Cardiac fibroblast (primary cell): ENCODE results near the gene SLC66A3.

ENCODE experiments used
- DNase-seq, 2 donors: peaks; one replicate each; pipeline versions ENCODE4 v3.0.0 to v3.0.0-alpha.2; 2010; ENCODE audit warnings: low read depth in 2 of 2
- H3K4me3 ChIP-seq, 2 donors: replicated peaks in 1 of 2; 1 replicate in 1 of 2; 2 replicates in 1 of 2; pipeline ENCODE4 v1.5.1; 2011; ENCODE audit warnings: low read depth in 2 of 2, low read length in 2 of 2, mild to moderate bottlenecking in 2 of 2, moderate library complexity in 1 of 2
- CTCF ChIP-seq: IDR thresholded peaks from one replicate; pipeline ENCODE4 v1.5.1; 2011; ENCODE audit warnings: low read depth, mild to moderate bottlenecking, low read length, inconsistent platforms

SLC66A3 gene

GRCh38 chr2:11156396-11157075 lies 1.3 kb downstream of the SLC66A3 start:
- DNase-seq = no peak
- H3K4me3 ChIP-seq = no peak overlapping the region
- TF ChIP-seq CTCF = no peak

GRCh38 chr2:11157296-11157695 lies 2.0 kb downstream of the SLC66A3 start:
- H3K4me3 ChIP-seq = no peak overlapping the region
- no peak for TF ChIP-seq CTCF
- no peak for DNase-seq

- no peak for DNase-seq
- TF ChIP-seq CTCF = no peak
- H3K4me3 ChIP-seq = no peak overlapping the region
Observed at GRCh38 chr2:11157731-11158130, 2.5 kb downstream of the SLC66A3 start.

GRCh38 chr2:11158916-11159573 lies 3.8 kb downstream of the SLC66A3 start:
- no peak for TF ChIP-seq CTCF
- H3K4me3 ChIP-seq = no peak overlapping the region
- DNase-seq = no peak

GRCh38 chr2:11159574-11160170 lies 4.4 kb downstream of the SLC66A3 start:
- no peak for DNase-seq
- TF ChIP-seq CTCF = no peak
- H3K4me3 ChIP-seq = no peak overlapping the region

GRCh38 chr2:11160256-11160655 lies 5.0 kb downstream of the SLC66A3 start:
- TF ChIP-seq CTCF = no peak
- H3K4me3 ChIP-seq = no peak overlapping the region
- DNase-seq = no peak
